Mucosa of stomach (tissue), 1 donor: ENCODE data around the gene NR5A2.

Experiments used
- H3K27me3 ChIP-seq: one replicate; pipeline ENCODE4 v1.7.0; 2013; ENCODE audit warnings: mild to moderate bottlenecking, low read length; ENCODE audit not compliant: control insufficient read depth, insufficient read depth
- H3K36me3 ChIP-seq: one replicate; pipeline ENCODE4 v1.7.0; 2013; ENCODE audit warnings: low read length; ENCODE audit not compliant: control insufficient read depth, insufficient read depth
- H3K4me1 ChIP-seq: one replicate; pipeline ENCODE4 v1.7.0; 2013; ENCODE audit warnings: mild to moderate bottlenecking, low read length; ENCODE audit not compliant: control insufficient read depth, insufficient read depth
- H3K4me3 ChIP-seq: one replicate; pipeline ENCODE4 v1.7.0; 2013; ENCODE audit warnings: low read length
- H3K9ac ChIP-seq: one replicate; pipeline ENCODE4 v1.7.0; 2013; ENCODE audit warnings: mild to moderate bottlenecking, low read length, moderate library complexity
- H3K9me3 ChIP-seq: one replicate; pipeline ENCODE4 v1.7.0; 2013; ENCODE audit warnings: mild to moderate bottlenecking, low read length, moderate library complexity; ENCODE audit not compliant: control insufficient read depth
- donor health status: Pancreatic carcinoma.

NR5A2 gene

GRCh38 chr1:200118779-200119505 is 91.4 kb downstream of the NR5A2 start:
- no peak overlapping the region for H3K4me3 ChIP-seq
- no peak overlapping the region for H3K9ac ChIP-seq
- H3K4me1 ChIP-seq = peaks cover 13% of the 10 kb centered on the region
- no peaks in the 10 kb centered on the region for H3K27me3 ChIP-seq
- H3K36me3 ChIP-seq = no peaks in the 10 kb centered on the region
- H3K9me3 ChIP-seq = no peaks in the 10 kb centered on the region

- Histone ChIP-seq H3K4me1 (peaks cover under 1% of the 10 kb centered on the region), H3K4me3 (no peak overlapping the region), H3K9me3 (no peaks in the 10 kb centered on the region), H3K36me3 (no peaks in the 10 kb centered on the region), H3K27me3 (no peaks in the 10 kb centered on the region), H3K9ac (no peak overlapping the region)
Measured at GRCh38 chr1:200121421-200121820, 93.9 kb downstream of the NR5A2 start.

DNA sequence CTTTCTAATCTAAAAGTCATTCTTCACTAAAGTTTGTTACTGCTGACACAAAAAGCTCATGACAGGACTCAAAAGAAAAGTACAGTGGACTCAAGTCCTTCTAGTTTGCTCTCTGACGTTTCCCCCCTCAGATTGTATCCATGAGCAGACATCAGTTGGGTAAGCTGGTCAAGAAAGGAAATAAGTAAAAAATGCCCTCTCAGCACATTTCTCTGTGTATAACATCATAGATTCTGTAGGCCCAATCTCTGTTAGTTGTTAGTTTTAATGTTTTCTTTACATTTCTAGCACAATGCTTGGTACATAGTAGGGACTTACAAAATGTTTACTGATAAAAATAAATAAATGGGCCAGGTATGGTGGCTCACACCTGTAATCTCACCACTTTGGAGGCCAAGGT is 96.8 kb downstream of the NR5A2 start:
- no peak overlapping the region for H3K9ac ChIP-seq
- no peak overlapping the region for H3K4me3 ChIP-seq
- H3K4me1 ChIP-seq = no peaks in the 10 kb centered on the region
- no peaks in the 10 kb centered on the region for H3K27me3 ChIP-seq
- H3K9me3 ChIP-seq = no peaks in the 10 kb centered on the region
- no peaks in the 10 kb centered on the region for H3K36me3 ChIP-seq

DNA sequence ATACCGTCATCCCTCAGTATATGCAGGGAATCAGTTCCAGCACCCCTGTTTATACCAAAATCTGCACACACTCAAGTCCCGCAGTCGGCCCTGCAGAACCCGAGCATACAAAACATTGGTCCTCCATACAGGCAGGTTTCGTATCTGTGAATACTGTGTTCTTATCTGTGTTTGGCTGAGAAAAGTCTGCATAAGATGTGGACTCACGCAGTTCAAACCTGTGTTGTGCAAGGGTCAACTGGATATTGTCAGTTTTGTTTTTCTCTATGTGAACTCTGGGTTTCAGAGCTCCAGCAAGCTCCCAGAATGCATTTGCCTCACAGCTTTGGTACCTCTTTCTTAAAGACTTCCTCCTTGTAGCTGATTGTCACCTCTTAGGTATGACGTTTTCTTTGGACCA is 100.6 kb downstream of the NR5A2 start:
- H3K9me3 ChIP-seq = no peaks in the 10 kb centered on the region
- peaks cover 12% of the 10 kb centered on the region for H3K4me1 ChIP-seq
- H3K36me3 ChIP-seq = no peaks in the 10 kb centered on the region
- H3K4me3 ChIP-seq = no peak overlapping the region
- H3K27me3 ChIP-seq = no peaks in the 10 kb centered on the region
- no peak overlapping the region for H3K9ac ChIP-seq

- Histone ChIP-seq H3K27me3 (no peaks in the 10 kb centered on the region), H3K36me3 (no peaks in the 10 kb centered on the region), H3K4me3 (no peak overlapping the region), H3K9ac (no peak overlapping the region), H3K4me1 (peaks cover 12% of the 10 kb centered on the region), H3K9me3 (no peaks in the 10 kb centered on the region)
Measured at GRCh38 chr1:200128944-200129879, 101.7 kb downstream of the NR5A2 start.

DNA sequence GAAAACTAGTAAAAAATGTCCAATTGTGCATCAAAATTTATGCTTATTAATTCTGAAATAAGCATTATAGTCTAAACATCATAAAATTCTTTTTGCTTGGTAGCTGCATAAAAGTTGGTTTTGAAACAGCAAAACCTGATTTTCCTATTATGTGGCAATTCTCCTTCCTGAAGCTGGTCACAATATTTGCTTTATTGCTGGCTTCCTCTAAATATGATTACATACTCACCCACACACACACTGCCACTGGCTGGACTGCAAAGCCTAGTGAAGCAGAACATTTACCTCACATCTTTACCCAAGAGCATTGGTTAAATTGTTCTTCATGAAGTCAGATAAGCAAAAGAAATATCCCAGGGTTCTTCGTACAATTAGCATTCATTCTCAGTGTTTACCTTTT is 103.0 kb downstream of the NR5A2 start:
- peaks cover 12% of the 10 kb centered on the region for H3K4me1 ChIP-seq
- H3K9ac ChIP-seq = no peak overlapping the region
- no peaks in the 10 kb centered on the region for H3K27me3 ChIP-seq
- H3K4me3 ChIP-seq = no peak overlapping the region
- H3K9me3 ChIP-seq = no peaks in the 10 kb centered on the region
- no peaks in the 10 kb centered on the region for H3K36me3 ChIP-seq

- Histone ChIP-seq H3K9ac (no peak overlapping the region), H3K36me3 (no peaks in the 10 kb centered on the region), H3K9me3 (no peaks in the 10 kb centered on the region), H3K4me3 (no peak overlapping the region), H3K4me1 (peaks cover 12% of the 10 kb centered on the region), H3K27me3 (no peaks in the 10 kb centered on the region)
Measured at GRCh38 chr1:200131551-200132125, 104.1 kb downstream of the NR5A2 start.

DNA sequence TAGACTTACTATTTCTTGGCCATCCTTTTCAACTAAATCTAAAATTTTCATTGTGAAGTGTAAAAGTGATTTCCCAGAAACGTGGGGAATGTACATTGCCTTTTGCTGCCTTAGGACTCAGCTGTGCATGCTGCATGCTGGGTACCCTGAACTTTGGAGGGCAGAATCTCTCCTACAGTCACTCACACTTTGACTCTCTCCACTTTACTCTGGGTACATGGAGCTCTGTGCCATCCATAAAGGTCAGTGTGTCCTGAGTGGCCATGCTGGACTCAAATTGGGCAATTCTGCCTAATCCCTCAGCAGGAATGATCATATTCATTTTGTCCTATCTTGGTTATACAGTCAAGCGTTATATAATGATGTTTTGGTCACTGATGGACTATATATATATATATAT is 105.6 kb downstream of the NR5A2 start:
- H3K4me1 ChIP-seq = peaks cover 12% of the 10 kb centered on the region
- no peaks in the 10 kb centered on the region for H3K36me3 ChIP-seq
- H3K27me3 ChIP-seq = no peaks in the 10 kb centered on the region
- no peaks in the 10 kb centered on the region for H3K9me3 ChIP-seq
- no peak overlapping the region for H3K4me3 ChIP-seq
- no peak overlapping the region for H3K9ac ChIP-seq

DNA sequence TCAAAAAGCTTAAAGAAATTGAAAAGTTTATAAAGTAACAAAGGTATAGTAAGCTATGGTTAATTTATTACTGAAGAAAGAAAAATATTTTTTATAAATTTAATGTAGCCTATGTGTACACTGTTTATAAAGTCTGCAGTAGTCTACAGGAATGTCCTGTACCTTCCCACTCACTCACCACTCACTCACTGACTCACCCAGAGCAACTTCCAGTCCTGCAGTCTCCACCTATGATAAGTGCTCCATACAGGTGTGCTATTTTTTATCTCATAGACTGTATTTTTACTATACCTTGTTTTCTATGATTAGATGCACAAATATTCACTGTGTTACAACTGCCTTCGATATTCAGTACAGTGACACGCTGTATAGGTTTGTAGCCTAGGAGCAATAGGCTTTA is 106.6 kb downstream of the NR5A2 start:
- Histone ChIP-seq H3K36me3 (no peaks in the 10 kb centered on the region), H3K9ac (no peak overlapping the region), H3K9me3 (no peaks in the 10 kb centered on the region), H3K4me1 (peaks cover 12% of the 10 kb centered on the region), H3K4me3 (no peak overlapping the region), H3K27me3 (no peaks in the 10 kb centered on the region)

DNA sequence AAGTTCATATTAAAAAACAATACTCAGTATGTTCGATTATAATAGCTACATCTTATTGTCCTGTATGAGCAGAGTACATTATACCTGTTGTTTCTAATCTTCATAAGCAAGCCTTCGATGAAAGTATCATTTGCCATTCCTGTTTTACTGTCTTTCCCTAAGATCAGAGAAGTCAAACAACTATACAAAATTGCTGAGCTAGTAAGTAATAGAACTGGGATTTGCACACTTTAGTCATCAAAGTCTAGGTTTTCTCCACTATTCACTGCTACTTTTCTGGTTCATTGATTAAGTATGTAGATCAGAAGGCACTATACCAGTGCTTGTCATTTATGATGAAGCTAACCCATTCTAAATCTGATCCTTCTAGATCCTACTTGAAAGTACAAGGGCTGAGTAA is 108.9 kb downstream of the NR5A2 start:
- H3K4me1 ChIP-seq = peaks cover 10% of the 10 kb centered on the region
- no peak overlapping the region for H3K9ac ChIP-seq
- H3K36me3 ChIP-seq = no peaks in the 10 kb centered on the region
- H3K27me3 ChIP-seq = no peaks in the 10 kb centered on the region
- H3K4me3 ChIP-seq = no peak overlapping the region
- H3K9me3 ChIP-seq = no peaks in the 10 kb centered on the region

GRCh38 chr1:200139661-200140250 is 112.2 kb downstream of the NR5A2 start:
- no peaks in the 10 kb centered on the region for H3K9me3 ChIP-seq
- H3K27me3 ChIP-seq = no peaks in the 10 kb centered on the region
- H3K9ac ChIP-seq = no peak overlapping the region
- no peak overlapping the region for H3K4me3 ChIP-seq
- H3K4me1 ChIP-seq = no peaks in the 10 kb centered on the region
- H3K36me3 ChIP-seq = no peaks in the 10 kb centered on the region

DNA sequence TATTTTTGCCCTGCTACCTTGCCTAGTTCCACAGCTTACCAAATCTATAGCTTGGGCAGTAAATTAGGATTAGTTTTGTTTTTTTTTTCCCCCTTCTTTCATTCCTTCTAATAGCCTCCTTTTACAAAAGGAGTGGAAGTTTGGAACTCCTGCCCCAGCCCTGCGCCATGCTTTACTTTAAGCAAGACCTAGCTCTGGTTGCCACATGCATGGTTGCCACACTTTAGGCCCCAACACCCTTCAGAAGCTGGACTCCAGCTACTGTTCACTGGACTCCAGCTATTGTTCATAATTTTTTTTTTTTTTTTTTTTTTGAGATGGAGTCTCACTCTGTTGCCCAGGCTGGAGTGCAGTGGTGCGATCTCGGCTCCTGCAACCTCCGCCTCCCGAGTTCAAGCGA is 115.8 kb downstream of the NR5A2 start:
- H3K36me3 ChIP-seq = no peaks in the 10 kb centered on the region
- H3K9me3 ChIP-seq = no peaks in the 10 kb centered on the region
- H3K4me3 ChIP-seq = no peak overlapping the region
- H3K9ac ChIP-seq = no peak overlapping the region
- H3K4me1 ChIP-seq = no peaks in the 10 kb centered on the region
- H3K27me3 ChIP-seq = no peaks in the 10 kb centered on the region
